GM08714 (cell line): ENCODE data around the gene NQO1.

Experiments used
- H3K4me3 ChIP-seq: fragments of 200-500 bp; sonication (Bioruptor generic); 2 replicates; pipeline ENCODE4 v1.5.1; 2014; ENCODE audit warnings: mild to moderate bottlenecking, low read length, inconsistent platforms
- ZNF274 ChIP-seq: IDR thresholded peaks from 2 replicates; pipeline ENCODE4 v1.6.1; 2012; ENCODE audit warnings: mild to moderate bottlenecking, low read depth, low read length

The NQO1 gene

DNA sequence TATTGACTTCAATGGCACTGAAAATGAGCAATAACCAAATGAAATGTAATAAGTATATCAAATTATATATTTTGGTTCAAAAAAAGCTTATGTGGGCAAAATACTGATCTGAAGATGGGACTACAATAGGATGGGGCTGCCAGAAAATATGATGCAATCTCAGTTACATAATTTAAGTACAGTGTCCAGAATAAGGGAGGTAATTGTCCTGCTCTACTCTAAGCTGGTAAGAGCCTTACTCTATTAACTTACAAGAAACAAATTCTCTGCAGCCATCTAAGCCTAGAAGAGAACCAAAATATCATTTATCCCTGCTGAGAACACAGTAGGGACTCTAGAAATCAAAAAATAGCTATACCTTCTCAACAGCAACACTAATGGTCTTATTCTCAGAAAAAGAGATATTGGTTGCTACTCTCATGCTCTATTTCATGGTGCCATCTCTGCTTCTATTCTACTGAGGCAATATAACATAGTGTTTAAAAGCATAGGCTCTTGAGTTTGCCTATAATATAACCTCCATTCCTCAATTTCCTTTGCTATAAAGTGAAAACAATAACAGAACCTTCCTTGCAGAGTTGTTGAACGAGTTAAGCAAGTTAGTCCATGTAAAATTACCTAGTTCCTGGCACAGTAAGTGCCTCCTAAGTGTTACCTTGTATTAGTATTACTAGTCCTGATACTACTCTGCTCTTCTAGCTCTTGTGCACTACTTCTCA lies 19.9 kb downstream of the NQO1 start:
- no peak overlapping the region for H3K4me3 ChIP-seq
- TF ChIP-seq ZNF274: no peak

DNA sequence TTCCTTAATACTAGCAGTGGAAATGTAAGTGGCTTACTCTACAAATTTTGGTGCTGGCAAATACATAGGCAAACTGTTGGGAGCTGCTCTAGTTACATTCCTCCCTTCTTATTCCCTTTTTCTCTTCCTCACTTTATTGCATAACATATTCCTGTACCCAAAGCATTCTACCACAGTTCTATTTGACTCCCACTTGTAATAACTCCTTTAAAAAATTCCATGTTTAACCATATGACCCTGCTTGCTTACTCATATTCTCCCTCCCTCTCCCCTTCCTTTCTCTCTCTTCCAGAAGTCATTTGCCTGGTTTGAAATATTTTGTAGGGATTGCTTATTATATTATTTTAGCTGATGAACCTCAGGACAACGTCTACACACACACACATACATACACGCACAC lies 22.7 kb downstream of the NQO1 start:
- no peak overlapping the region for H3K4me3 ChIP-seq
- no peak for TF ChIP-seq ZNF274

DNA sequence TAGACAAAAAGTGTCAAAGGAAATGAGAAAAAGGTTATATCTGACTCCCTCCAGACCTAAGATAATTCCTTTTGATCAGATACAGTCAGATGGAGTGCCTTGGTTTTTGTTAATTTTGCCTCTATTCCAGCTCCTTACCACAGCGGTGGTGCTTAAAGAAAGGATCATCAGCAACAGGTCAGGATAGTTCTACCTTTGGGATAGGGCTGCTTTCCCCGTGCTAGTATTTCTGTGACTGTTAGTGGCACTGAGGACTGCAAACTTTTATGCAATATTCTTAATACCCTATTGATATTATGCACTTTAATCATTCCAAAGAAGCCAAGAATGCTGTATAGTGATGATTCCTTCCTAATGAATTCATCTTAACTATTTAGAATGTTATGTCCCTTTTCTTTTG lies 24.5 kb downstream of the NQO1 start:
- no peak overlapping the region for H3K4me3 ChIP-seq
- no peak for TF ChIP-seq ZNF274

DNA sequence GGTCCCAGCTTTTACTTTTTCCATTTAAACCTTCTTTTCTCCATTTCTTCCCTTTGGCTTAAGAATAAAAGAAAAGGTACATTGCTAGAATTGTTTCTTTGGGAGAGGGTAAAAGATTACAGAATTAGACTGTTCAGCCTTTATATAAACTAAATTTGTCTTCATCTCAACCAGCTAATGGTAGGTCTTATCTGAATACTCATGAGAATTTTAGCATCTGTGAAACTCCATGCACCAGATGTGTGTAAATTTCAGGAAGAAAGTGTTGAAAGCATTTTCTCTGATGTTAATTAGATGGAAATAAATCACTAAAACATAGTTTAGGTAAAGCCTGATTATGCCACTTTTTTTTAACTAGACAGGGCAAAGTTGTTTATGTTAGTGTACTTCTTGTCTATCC lies 24.9 kb downstream of the NQO1 start:
- no peak overlapping the region for H3K4me3 ChIP-seq
- no peak for TF ChIP-seq ZNF274

DNA sequence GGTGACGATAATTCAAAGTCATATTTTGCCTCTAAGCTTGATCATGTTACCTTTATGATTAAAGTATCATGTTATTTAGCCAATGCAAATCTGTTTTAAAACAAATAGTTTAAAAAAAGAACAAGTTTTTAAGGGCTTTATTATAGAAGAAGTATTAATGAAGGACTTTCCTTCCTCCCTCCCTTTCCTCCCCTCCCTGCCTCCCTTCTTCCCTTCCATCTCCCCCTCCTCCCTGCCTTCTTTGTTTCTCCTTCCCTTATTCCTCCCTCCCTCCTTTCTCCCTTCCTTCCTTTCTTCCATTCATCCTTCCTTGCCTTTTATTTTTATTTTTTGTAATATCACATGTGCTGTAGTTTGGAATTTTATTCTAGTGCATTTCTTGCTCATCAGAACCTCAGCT lies 26.4 kb downstream of the NQO1 start:
- TF ChIP-seq ZNF274: no peak
- H3K4me3 ChIP-seq: no peak overlapping the region

DNA sequence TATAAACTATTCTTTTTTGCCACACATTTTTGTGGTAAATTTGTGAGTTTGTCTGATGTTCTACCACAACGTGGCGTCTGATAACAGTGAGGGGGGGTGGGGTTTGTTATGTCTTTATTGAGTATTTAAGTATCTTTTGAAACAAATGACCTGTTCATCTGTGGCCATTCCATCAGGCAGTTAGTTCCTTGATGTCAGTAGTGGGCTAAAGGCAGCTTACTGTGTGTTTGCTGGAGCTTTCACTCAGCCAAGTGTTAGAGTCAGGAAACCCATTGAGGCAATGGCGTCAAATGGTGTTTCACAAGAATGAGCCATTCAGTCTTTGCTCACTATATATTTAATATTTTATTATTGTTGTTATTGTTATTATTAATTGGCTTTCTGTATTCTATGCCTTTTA lies 28.0 kb downstream of the NQO1 start:
- no peak overlapping the region for H3K4me3 ChIP-seq
- TF ChIP-seq ZNF274: no peak

DNA sequence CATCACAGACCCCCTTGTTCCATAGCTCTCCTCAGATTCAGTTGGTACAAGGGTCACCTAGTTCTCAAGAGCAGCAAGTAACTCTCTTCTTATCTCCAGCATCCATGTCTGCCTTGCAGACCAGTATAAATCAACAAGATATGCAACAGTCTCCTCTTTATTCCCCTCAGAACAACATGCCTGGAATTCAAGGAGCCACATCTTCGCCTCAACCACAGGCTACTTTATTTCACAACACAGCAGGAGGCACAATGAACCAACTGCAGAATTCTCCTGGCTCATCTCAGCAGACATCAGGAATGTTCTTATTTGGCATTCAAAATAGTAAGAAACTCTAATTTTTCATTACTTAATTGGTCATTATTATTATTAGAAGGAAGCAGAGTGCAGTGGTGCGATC lies 32.4 kb downstream of the NQO1 start:
- TF ChIP-seq ZNF274: no peak

DNA sequence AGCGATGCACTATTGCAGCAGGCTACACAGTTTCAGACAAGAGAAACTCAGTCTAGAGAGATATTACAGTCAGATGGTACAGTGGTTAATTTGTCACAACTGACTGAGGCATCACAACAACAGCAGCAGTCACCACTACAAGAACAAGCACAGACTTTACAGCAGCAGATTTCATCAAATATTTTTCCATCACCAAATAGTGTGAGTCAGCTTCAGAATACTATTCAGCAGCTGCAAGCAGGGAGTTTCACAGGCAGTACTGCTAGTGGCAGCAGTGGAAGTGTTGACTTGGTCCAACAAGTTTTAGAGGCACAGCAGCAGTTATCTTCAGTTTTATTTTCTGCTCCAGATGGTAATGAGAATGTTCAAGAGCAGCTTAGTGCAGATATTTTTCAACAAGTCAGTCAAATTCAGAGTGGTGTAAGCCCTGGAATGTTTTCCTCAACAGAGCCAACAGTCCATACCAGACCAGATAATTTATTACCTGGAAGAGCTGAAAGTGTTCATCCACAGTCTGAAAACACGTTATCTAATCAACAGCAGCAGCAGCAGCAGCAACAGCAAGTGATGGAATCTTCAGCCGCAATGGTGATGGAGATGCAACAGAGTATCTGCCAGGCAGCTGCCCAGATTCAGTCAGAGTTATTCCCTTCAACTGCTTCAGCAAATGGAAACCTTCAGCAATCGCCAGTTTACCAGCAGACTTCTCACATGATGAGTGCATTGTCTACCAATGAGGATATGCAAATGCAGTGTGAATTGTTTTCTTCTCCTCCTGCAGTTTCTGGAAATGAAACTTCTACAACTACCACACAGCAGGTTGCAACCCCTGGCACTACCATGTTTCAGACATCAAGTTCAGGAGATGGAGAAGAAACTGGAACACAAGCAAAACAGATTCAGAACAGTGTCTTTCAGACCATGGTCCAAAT lies 34.1 kb downstream of the NQO1 start:
- H3K4me3 ChIP-seq: no peak overlapping the region
- no peak for TF ChIP-seq ZNF274

More for the DNA sequence above, 32.4 kb downstream of the NQO1 start:
- H3K4me3 ChIP-seq: no peak overlapping the region

DNA sequence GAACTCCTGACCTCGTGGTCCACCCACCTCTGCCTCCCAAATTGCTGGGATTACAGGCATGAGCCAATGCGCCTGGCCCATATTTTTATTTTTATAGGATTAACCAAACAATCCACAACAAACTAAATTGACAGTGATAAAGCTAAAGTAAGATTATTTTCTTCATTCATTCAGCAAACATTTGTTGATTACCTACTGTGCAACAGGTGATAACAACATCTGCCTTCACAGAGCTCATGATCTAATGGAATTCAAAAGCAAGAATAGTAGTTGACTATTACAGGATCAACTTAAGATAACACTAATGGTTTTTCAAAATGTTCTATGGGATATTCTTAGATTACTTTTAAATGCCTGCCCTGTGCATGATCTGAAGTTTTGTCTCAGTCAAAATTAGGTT lies 37.8 kb downstream of the NQO1 start:
- H3K4me3 ChIP-seq: no peak overlapping the region
- TF ChIP-seq ZNF274: no peak

DNA sequence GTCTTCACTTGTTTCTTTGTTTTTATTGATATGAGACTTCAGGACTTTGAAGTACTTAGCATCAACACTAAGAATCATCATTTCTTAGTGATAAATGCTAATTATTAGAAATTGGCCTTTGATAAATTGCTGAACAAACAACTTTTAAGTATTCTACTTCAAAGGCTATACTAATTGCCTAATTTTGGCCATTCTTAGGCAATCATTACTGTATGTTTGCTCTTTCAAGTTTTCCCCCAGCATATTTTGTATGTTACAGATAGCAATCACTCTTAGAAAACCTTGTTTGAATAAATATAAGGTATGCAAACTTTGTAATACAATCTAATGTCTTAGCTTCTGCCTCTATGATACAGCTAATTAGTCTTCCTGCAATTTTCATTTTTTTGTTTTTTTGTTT lies 46.0 kb downstream of the NQO1 start:
- TF ChIP-seq ZNF274: no peak
- H3K4me3 ChIP-seq: no peak overlapping the region

DNA sequence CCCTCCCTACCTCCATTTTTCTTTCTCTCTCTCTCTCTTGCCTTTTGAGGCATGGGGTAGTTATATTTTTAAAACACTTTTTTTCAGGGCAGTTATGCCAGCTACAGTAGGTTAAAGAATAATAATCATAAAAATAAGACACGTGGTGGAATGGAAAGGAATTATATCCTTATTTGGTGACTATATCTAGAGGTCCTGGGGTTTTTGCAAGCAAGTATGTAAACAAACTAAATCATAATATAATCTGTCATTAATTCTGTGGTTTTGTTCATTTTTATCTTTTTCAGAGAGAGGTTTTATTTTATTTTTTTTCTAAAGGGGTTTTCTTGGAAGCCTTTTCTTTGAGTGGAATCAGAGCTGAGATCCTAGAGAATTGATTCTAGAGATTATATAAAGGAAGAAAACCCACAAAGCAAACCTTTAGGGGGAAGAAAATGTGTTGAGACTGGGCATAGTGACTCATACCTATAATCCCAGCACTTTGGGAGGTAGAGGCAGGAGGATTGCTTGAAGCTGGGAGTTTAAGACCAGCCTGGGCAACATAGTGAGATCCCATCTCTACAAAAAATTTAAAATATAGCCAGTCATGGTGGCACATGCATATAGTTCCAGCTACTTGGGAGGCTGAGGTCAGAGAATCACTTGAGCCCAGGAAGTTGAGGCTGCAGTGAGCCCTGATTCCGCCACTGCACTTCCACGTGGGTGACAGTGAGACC lies 53.2 kb downstream of the NQO1 start:
- TF ChIP-seq ZNF274: no peak
- no peak overlapping the region for H3K4me3 ChIP-seq

DNA sequence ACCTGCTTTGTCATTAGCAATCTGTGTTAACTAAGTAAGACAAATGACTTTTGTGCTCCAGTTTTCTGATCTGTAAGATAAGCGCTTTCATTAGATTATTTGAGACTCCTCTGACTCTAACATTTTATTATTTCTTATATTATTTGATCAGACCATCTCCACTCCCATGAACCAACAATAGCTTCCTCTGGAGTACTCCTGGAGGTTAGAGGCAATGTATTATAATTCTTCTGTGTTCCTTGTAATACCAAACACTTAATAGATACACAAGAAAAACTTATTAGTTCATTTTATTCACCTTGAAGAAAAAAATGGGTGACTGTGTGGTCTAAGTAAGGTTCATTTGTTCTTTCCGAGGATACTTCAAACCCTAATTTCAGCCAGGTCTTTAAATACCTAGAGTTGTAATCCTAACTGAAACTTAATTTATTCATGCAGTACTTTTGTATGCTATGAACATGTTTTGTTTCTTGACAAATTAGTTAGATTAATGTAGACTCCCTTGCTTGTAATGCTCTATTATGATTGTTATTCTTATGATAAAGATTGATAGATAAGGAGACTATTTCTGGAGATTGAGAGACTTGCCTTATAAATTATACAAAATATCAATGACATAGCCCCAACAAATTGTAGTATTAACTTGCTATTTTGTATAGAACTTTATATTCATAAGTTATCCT lies 53.9 kb downstream of the NQO1 start:
- no peak overlapping the region for H3K4me3 ChIP-seq
- no peak for TF ChIP-seq ZNF274

DNA sequence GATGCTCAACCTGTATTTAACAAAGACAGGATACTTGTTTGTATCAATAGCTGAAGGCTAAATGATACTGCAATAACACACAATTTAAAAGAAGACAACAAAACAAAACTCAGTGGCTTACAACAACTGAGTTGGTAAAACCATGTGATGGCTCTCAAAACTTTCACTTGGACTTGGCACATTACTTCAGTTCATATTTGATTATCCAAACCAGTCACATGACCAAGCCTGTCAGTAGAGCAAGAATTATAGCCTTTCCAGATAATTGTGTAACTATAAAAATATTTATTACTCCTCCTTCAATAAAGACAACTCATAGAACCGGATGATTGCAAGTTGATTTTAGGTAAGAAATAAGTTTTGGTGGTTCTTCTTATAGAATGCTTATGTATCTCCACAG lies 56.8 kb downstream of the NQO1 start:
- no peak overlapping the region for H3K4me3 ChIP-seq
- TF ChIP-seq ZNF274: no peak

DNA sequence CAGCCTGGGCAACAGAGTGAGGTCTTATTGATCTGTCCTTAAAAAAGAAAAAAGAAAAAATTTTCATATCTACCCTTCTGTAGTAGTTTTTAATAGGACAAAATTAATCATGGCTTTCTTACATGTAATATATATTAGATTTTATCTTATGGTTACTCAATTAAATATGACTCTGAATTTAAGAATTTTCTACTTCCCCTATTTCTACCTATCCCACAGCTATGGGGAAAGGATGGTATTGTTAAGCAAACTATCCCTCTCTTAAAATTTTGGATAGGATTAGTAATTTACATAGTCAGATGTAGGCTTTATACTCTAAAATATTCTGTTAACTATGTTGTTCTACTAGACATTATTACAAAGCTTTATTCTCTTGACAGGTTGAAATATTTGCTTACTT lies 62.5 kb downstream of the NQO1 start:
- TF ChIP-seq ZNF274: no peak
- no peak overlapping the region for H3K4me3 ChIP-seq
